HG03571 (cell line): ENCODE measurements around the gene STAG1.
A peak's percentile ranks its signal among the peaks of the same experiment; 100 is the strongest.
"Not testable (repeated sequence)": the region's sequence is repeated elsewhere in the genome, so short reads cannot be mapped to it uniquely, and the experiment has no call there.

Source experiments
- ATAC-seq: cut with Tn5 transposase; IDR thresholded peaks from one replicate; pipeline ENCODE4 v1.9.1; 2021; ENCODE audit not compliant: unreplicated experiment

Gene STAG1

GRCh38 chr3:136336329-136337100 lies 415.7 kb downstream of the STAG1 start:
- no peak for ATAC-seq

- not testable (repeated sequence) for ATAC-seq
These were observed 417.5 kb downstream of the STAG1 start for GRCh38 chr3:136334726-136335125.

GRCh38 chr3:136334209-136334608 lies 418.0 kb downstream of the STAG1 start:
- no peak for ATAC-seq

GRCh38 chr3:136332776-136333175 lies 419.4 kb downstream of the STAG1 start:
- ATAC-seq: no peak

- ATAC-seq: peak; percentile 52
These were observed 419.9 kb downstream of the STAG1 start for GRCh38 chr3:136332302-136332701.

- no peak for ATAC-seq
These were observed 421.3 kb downstream of the STAG1 start for GRCh38 chr3:136330900-136331299.

GRCh38 chr3:136329593-136329992 lies 422.6 kb downstream of the STAG1 start:
- ATAC-seq: no peak

GRCh38 chr3:136327671-136328070 lies 424.5 kb downstream of the STAG1 start:
- no peak for ATAC-seq

- ATAC-seq: no peak
These were observed 425.9 kb downstream of the STAG1 start for GRCh38 chr3:136326316-136326715.

GRCh38 chr3:136311968-136312367 lies 440.2 kb downstream of the STAG1 start:
- no peak for ATAC-seq

- ATAC-seq: no peak
These were observed 440.9 kb downstream of the STAG1 start for GRCh38 chr3:136311261-136311660.

- ATAC-seq: no peak
These were observed 446.3 kb downstream of the STAG1 start for GRCh38 chr3:136305879-136306278.

GRCh38 chr3:136300444-136300843 lies 451.7 kb downstream of the STAG1 start:
- no peak for ATAC-seq

- ATAC-seq: no peak
These were observed 454.4 kb downstream of the STAG1 start for GRCh38 chr3:136297826-136298225.

GRCh38 chr3:136296960-136297359 lies 455.2 kb downstream of the STAG1 start:
- no peak for ATAC-seq

- no peak for ATAC-seq
These were observed 458.0 kb downstream of the STAG1 start for GRCh38 chr3:136294176-136294575.

GRCh38 chr3:136293279-136293678 lies 458.9 kb downstream of the STAG1 start:
- no peak for ATAC-seq

GRCh38 chr3:136292500-136292899 lies 459.7 kb downstream of the STAG1 start:
- ATAC-seq: no peak

- no peak for ATAC-seq
These were observed 460.9 kb downstream of the STAG1 start for GRCh38 chr3:136291302-136291701.
